Endometrial microvascular endothelial cells (primary cell): ENCODE results near the gene SPDYE4. TPM values are rescaled to one million over a fixed set of nuclear protein-coding genes. Genes with fewer than 3 reads are reported as not detected.

ENCODE experiments used
- in situ Hi-C: cut with HindIII; loops from 2 replicates; pipeline ENCODE4 v1.10.0; 2017; ENCODE audit warnings: low sequenced_read_pairs, low pct_unique_long_range_greater_than_20kb; ENCODE audit errors: inconsistent ontology term
- total RNA-seq: library from RNA; depleted of rRNA; stranded (reverse); fragments of >200 nt; gene quantifications from one replicate; pipeline ENCODE4 v1.2.3, GENCODE V29; 2015; ENCODE audit errors: inconsistent ontology term

The SPDYE4 gene
- total RNA-seq, 1 donor from 2014 or later = not detected

- in situ Hi-C loops = no loop called here
These were observed 14.1 kb downstream of the SPDYE4 start for GRCh38 chr17:8744086-8744785.

- in situ Hi-C loops = no loop called here
These were observed 15.5 kb downstream of the SPDYE4 start for GRCh38 chr17:8742819-8743218.

GRCh38 chr17:8742274-8742673, 16.1 kb downstream of the SPDYE4 start:
- in situ Hi-C loops = no loop called here

- in situ Hi-C loops = no loop called here
These were observed 16.6 kb downstream of the SPDYE4 start for GRCh38 chr17:8741771-8742170.

GRCh38 chr17:8741366-8741765, 17.0 kb downstream of the SPDYE4 start:
- in situ Hi-C loops = no loop called here

GRCh38 chr17:8740486-8740885, 17.9 kb downstream of the SPDYE4 start:
- in situ Hi-C loops = no loop called here

GRCh38 chr17:8739097-8739496, 19.2 kb downstream of the SPDYE4 start:
- in situ Hi-C loops = no loop called here

- in situ Hi-C loops = no loop called here
These were observed 21.6 kb downstream of the SPDYE4 start for GRCh38 chr17:8736796-8737195.

GRCh38 chr17:8736362-8736761, 22.0 kb downstream of the SPDYE4 start:
- in situ Hi-C loops = no loop called here

- in situ Hi-C loops = no loop called here
These were observed 22.9 kb downstream of the SPDYE4 start for GRCh38 chr17:8735336-8735939.

GRCh38 chr17:8734876-8735275, 23.5 kb downstream of the SPDYE4 start:
- in situ Hi-C loops = no loop called here

GRCh38 chr17:8732406-8733085, 25.8 kb downstream of the SPDYE4 start:
- in situ Hi-C loops = no loop called here

GRCh38 chr17:8729860-8730259, 28.5 kb downstream of the SPDYE4 start:
- in situ Hi-C loops = no loop called here

GRCh38 chr17:8729421-8729820, 28.9 kb downstream of the SPDYE4 start:
- in situ Hi-C loops = no loop called here

GRCh38 chr17:8728971-8729370, 29.4 kb downstream of the SPDYE4 start:
- in situ Hi-C loops = no loop called here

GRCh38 chr17:8728251-8728938, 30.0 kb downstream of the SPDYE4 start:
- in situ Hi-C loops = no loop called here

GRCh38 chr17:8726941-8727555, 31.3 kb downstream of the SPDYE4 start:
- in situ Hi-C loops = no loop called here

- in situ Hi-C loops = no loop called here
These were observed 32.2 kb downstream of the SPDYE4 start for GRCh38 chr17:8725881-8726876.
